ENCODE results near the gene KLHL25.

Gene KLHL25

DNA sequence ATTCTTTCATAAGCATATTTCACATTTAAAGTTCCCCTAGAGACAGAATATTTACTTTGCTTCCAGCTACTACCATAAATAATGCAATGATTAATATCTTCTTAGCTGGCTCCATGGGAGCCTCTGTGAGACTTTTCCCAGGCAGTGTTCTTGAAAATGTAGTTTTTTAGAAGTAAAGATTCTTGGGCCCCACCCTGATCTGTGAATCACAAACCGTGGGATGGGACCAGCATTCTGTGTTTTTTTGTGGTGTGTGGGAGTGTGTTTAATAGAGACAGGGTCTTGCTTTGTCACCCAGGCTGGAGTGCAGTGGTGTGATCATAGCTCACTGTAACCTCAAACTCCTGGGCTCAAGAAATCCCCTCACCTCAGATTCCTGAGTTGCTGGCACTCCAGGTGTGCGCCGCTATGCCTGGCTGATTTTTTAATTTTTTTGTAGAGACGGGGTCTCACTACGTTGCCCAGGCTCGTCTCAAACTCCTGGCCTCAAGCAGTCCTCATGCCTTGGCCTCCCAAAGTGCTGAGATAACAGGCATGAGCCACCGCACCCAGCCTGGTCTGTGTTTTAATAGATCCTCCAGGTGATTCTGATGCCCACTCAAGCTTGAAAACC, 83.0 kb downstream of the KLHL25 start:
- DNase-seq = peak in 1 of 2 experiments; percentile 44

DNA sequence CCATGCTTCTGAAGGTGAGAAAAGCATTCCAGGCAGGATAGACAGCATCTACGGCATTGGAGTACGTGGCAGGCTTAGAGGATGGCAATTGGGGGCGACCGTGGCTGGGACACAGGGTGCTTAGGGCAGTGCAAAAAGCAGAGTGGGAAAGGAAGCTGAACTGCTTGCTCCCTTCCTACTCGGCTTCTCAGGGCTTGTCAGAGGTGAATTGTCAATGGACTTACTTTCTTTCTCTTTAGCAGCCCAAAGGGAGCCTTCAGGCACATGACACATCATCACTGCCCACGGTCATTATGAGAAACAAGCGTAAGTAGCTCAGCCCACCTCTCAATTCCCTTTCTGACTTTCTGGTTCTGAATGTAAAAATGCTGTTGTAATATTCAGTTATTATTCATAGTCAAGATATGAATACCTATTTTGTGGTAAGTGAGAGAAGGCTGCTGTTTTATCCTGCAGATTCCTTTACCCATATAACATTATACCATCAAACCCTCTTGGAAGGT, 84.3 kb downstream of the KLHL25 start:
- DNase-seq = no peak

Measured in activated CD4-positive, alpha-beta T cell treated with anti-CD3 and anti-CD28 coated beads, Interleukin-2, amount 50 U/mL, for 4 hours (primary cell).